ENCODE data around the gene RELT.
A peak's percentile ranks its signal among the peaks of the same experiment; 100 is the strongest.

The RELT gene, protein sequence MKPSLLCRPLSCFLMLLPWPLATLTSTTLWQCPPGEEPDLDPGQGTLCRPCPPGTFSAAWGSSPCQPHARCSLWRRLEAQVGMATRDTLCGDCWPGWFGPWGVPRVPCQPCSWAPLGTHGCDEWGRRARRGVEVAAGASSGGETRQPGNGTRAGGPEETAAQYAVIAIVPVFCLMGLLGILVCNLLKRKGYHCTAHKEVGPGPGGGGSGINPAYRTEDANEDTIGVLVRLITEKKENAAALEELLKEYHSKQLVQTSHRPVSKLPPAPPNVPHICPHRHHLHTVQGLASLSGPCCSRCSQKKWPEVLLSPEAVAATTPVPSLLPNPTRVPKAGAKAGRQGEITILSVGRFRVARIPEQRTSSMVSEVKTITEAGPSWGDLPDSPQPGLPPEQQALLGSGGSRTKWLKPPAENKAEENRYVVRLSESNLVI

DNA sequence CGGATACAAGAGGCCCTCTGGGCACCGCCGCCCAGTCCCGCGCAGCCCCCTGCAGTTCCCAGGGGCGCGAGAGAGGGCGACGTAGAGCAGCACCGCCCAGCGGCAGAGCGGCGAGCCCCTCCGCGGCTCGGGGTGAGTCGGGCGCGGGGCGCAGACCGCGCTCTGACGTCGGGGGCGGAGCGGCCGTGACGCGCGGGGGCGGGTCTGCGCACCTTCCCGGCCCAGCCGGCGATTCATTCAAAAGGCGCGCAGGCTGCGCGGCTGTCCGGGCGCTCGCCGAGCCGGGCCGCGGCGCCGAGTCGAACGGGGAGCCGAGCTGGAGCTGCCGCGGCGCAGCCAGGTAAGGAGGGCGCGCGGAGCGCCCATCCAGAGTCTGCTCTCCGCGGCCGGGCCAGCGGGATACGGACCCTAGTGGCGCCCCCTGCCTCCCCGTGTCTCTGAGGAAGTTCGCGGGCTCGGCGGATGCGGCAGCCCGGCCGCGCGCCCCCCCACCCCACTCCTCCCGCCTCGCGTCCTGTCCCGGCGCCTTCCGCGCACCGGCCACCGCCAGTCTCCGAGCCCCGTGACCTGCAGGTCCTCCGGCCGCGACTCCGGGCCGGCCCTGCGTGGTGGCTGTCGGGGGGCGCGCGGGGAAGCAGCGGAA, at the start of gene RELT:
Gene RELT, plus strand, starts transcription at position 240 of the 643 bp plus-strand sequence. CDS start 12,738 bp downstream, outside the sequence.
- peak; percentile 25 for DNase-seq (ENCODE audit: low read depth, low spot score)

DNA sequence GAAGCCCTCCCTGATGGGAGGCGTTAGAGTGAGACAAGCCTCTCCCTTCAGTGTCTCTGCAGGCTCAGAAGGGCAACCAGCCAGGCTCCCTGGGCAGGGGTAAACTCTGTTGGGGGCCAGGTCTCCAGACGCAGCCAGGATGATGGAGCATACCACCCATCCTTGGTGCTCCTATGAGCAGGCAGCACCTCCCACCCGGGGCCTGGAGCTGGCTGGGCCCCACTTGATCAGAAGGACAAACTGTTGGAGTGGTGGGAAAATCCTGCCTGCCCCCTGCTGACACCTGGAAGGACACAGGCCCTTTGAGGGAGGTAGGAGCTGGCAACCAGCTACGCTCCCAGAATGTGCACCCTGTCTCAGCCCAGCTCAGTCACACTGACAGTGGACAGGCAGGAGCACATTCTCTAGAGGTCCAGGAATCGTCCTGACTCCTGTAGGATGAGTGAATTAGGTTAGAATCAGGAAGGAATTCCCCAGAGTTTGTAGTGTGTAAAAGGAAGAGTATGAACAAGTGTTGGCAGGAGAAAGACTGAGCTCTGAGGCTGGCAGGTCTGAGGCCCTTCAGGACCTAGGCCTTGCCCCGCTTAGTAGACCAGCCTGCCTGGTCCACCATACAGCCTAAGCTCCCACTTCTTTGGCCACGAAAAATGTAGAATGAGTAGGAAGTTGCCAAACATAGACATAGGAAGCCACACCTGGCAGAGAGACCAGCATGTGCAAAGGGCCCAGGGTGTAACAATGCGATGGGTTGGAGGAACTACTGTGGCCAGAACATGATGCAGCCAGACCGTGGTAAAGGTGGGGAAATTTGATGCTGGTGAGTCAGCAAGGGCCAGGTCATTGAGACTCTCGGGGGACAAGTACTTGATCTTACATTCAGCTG, 49.0 kb upstream of the RELT start:
- no peak for DNase-seq (ENCODE audit: low read depth, low spot score)

DNA sequence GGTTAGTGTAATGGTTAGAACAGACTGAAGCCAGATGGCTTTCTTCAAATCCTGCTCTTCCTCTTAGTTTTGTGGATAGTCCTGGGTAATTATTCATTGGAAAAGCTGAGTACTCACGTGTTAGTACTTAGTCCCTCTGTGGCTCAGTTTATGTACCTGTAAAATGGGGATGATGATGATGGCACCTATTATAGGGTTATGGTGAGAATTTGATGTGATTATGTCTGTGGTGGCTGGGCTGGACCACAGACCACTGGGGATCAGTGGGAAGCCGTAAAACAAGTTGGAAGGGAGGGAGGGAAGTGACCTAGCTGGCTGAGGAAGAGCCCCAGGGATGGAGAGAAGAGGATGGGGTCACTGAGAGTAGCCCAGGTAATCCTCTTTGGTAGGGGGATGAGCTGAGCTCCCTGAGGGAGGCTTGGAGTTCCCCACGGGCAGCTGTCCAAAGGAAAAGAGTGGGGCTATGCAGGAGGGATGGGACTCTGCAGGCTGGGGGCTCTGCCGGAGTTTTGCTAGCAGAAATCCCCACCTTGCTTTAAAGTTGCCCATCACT, 48.3 kb upstream of the RELT start:
- no peak for DNase-seq (ENCODE audit: low read depth, low spot score)

DNA sequence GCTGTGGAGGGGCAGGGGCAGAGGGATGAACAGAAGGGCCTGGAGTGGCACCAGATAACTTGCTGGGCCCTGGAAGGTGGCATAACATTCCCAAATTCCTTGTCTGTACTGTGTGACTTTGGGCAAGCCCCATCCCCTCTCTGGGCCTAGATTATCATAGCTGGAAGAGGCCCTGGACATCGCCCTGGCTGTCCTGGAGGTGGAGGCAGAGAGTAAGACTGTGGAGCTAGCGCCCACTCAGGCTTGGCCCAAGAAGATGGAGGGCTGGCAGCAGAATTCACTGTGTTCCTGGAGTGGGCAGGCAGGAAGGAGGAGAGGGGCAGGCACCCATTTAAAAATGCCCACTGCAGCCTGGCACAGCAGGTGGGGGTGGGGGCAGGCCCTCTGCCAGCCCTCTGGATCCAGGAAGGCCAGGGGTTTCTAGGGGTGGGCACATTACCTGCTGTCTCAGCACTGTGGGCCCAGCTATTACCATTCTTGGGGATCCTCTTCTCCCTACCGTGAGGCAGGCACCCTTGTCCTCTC, 45.6 kb upstream of the RELT start:
- DNase-seq (ENCODE audit: low read depth, low spot score), result no peak

DNA sequence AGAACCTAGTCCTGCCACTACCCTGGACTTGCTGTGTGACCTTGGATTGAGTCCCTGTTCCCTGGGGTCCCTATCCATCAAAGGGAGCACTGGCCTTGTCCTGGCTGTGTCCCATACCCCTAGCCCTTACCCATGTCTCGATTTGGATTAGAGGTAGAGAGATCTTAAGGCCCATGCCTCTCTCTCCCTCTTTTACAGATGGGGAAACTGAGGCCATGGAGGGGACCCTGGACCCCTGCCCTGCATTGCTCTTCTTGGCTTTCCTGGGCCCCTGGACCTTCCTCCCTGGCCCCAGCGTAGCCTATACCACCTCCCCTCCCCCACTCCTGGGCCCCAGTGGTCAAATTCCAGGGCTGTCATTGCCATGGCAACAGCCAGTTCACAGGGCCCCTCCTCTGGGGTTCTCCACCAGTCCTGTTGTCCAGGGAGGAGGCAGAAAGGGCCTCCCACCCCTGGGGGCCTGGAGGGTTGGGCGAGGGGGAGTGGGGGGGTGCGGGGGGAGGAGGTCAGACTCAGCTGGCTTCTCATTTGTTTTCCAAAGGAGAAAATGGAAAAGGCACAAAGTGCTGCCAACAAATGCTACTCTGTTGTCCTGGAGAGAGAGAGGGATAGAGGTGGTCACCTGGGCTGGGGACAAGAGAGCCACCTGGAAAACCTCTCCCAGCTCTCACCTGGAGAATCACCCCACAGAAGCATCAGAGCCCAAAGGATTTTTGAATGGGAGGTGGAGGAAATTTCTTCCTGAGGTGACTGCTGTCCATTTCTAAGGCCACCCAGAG, 44.9 kb upstream of the RELT start:
- DNase-seq (ENCODE audit: low read depth, low spot score), result no peak

DNA sequence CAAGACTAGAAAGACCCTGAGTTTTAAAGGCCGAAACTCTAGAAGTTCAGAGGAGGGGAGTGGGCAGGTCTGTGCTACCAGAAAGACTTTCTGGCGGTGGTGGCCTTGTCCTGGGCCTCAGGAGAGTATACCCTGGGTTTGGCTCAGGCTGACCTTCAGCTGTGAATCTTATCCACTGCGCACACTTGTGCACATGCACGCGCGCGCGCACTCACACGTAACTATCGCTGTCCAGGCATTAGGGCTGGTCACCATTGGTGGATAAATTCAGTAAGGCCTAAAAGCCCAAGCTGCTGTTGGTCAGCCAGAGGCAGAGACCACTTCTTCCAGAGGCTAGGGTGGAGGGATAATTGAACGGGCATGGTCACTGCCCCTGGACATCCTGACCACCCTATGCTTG, 43.0 kb upstream of the RELT start:
- no peak for DNase-seq (ENCODE audit: low read depth, low spot score)

DNA sequence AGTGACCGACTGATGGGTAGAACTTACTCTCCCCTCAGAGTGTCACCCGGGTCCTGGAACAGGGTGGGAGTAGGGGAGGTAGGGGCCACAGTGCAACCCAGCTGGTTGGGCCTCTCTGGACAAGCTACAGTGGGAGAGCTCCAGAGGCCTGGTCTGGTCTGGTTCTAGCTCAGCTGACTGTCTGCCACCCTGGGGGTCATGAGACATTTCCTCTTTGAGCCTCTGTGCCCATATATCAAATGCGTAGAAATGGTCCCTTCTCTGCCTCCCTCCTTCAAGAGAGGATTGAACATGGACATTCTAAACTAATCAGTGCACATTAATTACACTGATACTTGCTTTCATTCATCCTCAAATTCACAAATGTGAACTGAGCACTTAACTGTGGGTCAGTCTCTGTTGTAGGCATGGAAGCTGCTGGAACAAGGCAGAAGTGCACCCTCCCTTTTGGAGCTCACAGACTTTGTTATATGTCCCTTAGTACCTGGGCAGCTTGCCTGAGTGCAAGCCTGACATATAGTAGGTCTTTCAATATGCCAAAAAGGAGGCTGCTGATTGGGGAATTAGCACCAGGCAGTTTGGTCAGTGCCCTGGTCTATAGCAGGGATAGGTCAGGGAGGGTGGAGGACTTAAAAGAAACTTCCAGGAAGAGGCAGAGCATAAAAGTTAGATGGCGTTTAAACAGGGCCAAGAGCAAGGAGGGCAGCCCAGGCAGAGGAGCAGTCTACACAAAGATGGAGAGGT, 42.4 kb upstream of the RELT start:
- DNase-seq (ENCODE audit: low read depth, low spot score), result no peak

DNA sequence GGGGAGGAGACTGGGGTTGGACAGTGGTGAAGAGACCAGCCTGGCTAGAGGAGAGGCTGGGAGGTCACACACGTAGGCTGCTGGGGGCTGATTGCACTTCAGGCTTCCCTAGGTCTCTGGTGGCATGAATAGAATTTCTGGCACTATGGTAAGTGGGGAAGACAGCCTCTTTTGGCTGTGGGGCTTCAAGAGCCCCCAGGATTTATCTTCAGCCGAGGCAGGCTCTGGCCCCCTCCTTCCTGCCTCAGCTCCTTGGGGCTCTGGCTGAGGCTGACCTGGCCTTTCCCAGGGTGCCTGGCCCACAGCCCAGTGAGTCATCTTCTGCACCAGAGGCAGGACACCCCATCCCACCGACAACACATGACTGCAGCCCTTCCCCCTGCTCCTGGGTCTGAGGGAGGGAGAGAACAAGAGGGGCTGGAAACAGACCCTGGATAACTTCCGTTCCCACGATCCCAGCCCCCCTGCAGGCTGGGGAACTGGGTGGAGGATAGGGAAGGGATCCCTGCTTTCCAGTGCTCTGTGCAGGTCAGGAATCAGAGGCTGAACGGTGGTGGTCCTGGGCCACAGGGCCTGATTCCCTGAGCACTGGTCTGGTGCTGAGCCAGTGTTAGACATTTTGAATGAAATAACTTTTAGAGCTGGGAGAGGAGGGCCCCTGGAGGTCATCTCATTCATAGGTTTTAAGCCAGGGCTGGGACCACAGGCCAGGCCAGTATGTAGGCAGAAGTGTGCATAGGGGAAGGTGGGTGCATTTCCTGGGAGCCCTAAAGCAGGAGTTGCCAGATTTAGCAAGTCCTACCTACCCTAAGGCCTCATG, 41.6 kb upstream of the RELT start:
- no peak for DNase-seq (ENCODE audit: low read depth, low spot score)

DNA sequence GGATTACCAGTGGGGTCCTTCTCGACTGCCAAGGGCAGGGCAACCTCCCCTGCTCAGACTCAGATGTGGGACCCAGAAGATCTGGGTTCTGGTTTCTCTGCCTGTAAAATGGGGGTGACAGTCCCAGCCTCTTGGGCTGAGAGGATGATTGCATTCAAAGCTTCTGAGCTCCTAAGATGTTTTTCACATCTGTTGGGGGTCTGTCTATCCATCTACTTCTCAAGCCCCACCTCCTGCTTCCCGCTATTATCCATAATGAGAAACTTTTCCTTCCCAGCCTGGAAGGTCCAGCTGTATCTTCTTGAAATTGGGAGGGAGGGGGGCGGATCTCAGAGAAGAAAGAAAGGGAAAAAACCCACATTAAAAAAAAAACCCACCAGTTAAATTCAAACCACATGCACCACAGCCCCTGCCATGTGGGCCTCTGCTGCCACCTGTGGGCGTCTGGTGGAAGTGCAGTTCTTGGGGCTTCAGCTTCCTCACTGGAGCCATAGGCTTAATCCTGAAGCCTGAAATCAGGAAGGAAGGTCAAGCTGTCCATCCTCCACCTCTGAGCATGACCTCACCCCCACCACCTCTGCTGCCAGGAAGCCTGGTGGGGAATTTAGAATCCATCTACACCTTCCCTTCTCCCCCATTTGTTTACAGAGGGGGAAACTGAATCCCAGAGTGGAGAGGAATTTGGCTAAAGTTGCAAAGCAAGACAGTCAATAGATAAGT, 40.8 kb upstream of the RELT start:
- DNase-seq (ENCODE audit: low read depth, low spot score), result no peak

DNA sequence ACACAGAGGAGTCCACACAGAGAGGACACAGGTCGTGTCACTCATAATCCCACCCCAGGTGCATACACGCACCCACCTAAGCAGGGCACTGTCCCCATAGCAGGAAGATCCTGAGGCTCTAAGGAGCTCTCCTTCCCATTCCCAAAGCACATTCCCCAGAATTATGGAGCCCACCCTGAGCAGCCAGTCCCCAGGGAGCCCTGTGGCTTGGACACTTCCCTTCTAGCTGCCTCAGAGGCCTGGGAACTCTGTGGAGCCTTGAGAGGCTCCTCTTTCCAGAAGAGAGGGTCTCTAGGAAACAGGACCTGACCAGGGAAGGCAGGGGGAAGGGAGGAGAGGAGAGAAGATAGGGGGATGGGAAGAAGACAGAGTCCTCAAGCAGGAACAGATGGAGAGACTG, 38.4 kb upstream of the RELT start:
- no peak for DNase-seq (ENCODE audit: low read depth, low spot score)

DNA sequence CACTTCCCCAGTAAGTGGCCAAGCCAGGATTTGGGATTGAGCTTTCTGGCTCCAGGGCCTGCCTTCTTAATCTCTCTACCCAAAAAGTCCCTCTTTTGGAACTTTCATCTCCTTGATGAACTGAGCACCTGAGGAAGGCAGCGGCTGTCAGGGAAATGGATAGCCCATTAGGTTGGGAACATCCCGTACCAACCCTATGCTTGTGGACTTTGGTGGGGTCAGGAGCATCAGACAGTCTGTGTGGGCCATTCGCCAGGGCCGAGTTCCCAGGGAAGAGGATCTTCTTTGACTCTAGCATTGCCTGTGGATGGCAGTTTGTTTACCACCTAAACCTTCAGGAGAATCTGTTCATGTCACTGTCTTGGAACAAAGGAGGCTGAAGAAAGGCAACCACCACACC, 37.9 kb upstream of the RELT start:
- no peak for DNase-seq (ENCODE audit: low read depth, low spot score)

DNA sequence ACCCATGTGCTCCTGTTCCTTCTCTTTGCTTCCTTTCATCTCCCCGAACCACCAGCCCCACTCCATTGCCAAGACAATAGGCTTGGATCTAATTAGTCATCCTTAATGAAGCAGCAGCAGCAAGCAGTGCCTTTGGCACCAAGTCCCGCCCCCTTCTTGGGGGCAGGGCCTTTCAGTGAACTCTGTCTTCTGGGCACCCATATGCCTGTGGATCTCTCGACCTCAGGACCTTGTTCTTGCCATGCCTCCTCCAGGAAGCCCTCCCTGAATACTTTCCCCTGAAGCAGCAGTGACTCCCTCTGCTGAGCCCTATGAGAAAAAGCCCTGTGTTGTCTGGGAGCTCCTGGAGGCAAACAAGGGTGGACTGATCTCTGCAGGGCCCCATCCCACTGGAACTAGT, 36.0 kb upstream of the RELT start:
- no peak for DNase-seq (ENCODE audit: low read depth, low spot score)

DNA sequence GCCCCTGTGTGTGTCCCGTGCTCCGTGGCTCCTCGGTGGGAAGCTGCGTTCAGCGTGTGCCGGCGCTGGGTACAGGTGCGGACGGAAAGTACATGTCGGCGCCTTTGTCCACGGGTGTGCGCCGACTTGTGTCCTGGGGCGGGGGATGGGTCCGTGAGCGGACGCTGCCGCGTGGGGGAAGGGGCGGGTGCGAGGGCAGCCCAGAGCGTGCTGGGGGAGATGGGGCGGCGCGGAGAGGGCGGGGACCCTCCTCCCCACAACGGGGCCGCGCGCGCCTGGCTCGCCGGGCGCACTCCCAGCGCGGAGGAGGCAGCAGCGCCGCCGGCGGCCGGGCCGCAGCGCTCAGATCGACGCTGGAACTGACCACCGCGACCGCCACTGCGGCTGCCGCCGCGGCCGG, 33.6 kb upstream of the RELT start:
- DNase-seq (ENCODE audit: low read depth, low spot score), result no peak

DNA sequence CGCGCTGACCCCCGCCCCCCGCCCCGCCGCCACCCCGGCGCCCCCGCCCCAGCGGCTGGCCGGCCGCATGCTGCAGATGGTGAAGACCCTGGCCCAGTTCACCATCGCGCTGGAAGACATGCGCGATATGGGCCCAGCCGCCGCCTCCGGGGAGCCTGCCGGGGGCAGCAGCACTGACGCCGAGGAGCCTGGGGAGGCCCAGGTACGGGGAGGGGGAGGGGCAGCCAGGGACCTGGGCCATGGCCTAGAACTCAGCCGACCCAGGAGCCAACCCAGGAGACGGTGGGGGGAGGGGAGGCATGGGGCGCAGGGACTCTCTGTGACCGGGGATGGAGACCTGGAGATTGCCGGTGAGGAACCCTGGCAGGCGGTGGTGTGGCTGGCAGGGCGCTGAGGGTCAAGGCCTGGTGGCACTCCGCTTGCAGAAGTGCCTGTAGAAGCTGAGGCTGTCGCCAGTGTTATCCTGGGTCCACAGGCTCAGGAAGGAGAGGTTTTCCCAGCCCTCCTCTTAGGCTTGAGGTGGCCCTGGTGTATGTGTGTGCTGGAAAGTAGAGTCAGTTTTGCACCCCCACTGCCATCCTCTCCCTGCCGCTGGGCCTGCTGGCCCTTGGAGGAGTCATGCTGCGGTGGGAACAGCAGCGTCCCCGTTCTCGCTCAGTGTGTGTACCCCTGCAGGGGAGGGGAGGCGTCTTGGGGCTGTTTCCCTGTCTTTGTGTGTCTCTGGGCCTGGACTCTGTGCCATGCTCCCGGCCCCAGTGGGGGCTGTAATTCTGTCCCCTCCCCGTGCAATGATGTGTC, 32.9 kb upstream of the RELT start:
- no peak for DNase-seq (ENCODE audit: low read depth, low spot score)

DNA sequence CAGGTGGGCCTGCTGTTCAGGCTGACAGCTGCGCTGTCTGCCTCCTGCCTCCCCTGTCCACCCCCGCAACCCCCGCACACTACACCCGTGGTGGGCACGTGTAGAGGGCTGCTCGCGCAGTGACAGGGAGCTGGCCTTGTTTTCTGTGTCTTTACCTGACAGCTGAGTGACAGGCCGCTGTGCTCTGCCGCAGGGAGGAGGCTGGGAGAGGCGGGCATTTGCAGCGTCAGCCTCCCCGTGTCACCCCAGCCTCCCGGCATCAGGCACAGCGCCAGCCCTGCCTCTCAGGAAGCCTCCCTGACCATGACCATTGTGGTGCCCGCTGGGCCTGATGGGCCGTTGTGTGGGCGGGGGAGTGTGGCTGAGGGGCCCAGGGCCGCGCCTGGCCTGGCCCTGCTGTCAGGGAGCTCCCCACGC, 32.0 kb upstream of the RELT start:
- DNase-seq (ENCODE audit: low read depth, low spot score), result no peak

DNA sequence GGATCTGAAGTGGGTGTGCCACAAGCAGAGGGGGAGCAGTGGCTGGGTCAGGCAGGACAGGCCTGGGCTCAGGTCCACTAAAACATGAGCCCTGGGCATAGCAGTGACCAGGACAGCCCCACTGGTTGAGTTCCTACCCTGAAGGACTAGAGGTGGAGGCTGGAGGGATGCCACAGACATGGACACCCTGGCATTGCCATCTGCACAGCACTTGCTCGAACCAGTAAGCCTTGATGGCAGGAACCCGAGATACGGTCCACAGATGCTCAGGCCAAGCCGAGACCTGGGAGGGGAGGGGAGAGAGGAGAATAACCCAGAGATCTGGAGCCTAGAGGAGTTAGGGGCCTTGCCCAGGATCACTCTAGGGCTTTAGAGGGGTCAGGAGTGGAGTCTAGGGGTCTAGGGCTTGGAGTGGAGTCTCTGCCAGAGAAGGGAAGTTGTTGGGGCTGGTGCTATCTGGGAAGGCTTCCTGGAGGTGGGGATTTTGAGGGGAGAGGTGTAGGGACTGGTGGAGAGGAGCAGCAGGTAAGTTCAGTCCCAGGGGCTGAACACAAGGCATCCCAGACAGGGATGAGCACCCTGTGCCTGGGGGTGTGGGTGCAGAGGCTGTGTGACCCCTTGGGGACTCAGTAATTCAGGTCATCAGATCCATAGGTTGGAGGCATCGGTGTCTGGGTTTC, 30.6 kb upstream of the RELT start:
- DNase-seq (ENCODE audit: low read depth, low spot score), result no peak

All from iPS DF 19.7 (cell line).